Measurements from ENCODE around the gene CHMP6. TPM values are rescaled to one million over a fixed set of nuclear protein-coding genes. Genes with fewer than 3 reads are reported as not detected.

The CHMP6 gene
- total and polyA plus RNA-seq, 4 donors = 9.6 to 24.0 (median 16.7) TPM

DNA sequence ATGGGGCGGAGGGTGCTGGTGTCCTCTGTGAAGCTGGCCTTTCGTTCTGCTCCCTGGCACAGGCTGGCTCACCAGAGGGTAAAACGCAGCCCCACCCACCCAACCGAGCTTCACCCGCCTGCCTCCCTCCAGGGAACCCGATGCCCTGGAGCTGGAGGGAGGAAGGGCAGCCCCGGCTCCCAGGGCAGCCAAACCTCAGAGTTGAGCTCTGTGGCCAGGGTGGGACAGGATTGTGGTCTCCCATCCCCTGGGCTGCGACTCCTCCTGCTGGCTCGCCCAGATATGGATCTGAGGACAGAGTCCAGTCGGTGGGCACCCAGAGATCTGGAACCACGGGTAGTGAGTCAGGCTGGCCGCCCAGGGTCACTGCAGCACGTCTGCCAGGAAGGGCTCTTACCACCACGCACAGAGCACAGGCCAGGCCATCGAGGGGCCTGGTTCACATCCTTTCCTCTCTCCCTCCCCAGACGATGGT lies 42.6 kb upstream of the CHMP6 start:
- WGBS = 93% methylated on average over 16 of the region's 16 CpGs
- Histone ChIP-seq H3K4me3 (ENCODE audit: low read depth in 1 of 3, low read length in 3 of 3) (no peak overlapping the region), H3K9me3 (ENCODE audit: control insufficient read depth in 4 of 4, low read length in 3 of 4) (no peaks in the 10 kb centered on the region), H3K36me3 (ENCODE audit: control insufficient read depth in 4 of 4, insufficient read depth in 3 of 4, low read depth in 1 of 4, low read length in 3 of 4) (peaks cover 0 to 36% (median 5%) of the 10 kb centered on the region in 4 donors), H3K27ac (ENCODE audit: low read depth in 1 of 2, low read length in 2 of 2) (no peak overlapping the region), H3K27me3 (ENCODE audit: control insufficient read depth in 4 of 4, insufficient read depth in 4 of 4, low read length in 3 of 4) (no peaks in the 10 kb centered on the region), H3K4me1 (ENCODE audit: control insufficient read depth in 4 of 4, insufficient read depth in 4 of 4, low read length in 3 of 4) (no peaks in the 10 kb centered on the region), H3K9ac (ENCODE audit: low read depth in 1 of 2, low read length in 2 of 2) (no peak overlapping the region)
- no peak for DNase-seq (ENCODE audit: low spot score)
- TF ChIP-seq HNF4G (IDR thresholded peaks at IDR 0.05) = no peak

- Histone ChIP-seq H3K4me3 (ENCODE audit: low read depth in 1 of 3, low read length in 3 of 3) (no peak overlapping the region), H3K27me3 (ENCODE audit: control insufficient read depth in 4 of 4, insufficient read depth in 4 of 4, low read length in 3 of 4) (no peaks in the 10 kb centered on the region), H3K4me1 (ENCODE audit: control insufficient read depth in 4 of 4, insufficient read depth in 4 of 4, low read length in 3 of 4) (no peaks in the 10 kb centered on the region), H3K9ac (ENCODE audit: low read depth in 1 of 2, low read length in 2 of 2) (no peak overlapping the region), H3K36me3 (ENCODE audit: control insufficient read depth in 4 of 4, insufficient read depth in 3 of 4, low read depth in 1 of 4, low read length in 3 of 4) (peaks cover 0 to 36% (median 5%) of the 10 kb centered on the region in 4 donors), H3K27ac (ENCODE audit: low read depth in 1 of 2, low read length in 2 of 2) (no peak overlapping the region), H3K9me3 (ENCODE audit: control insufficient read depth in 4 of 4, low read length in 3 of 4) (no peaks in the 10 kb centered on the region)
- WGBS = 95% methylated on average over 44 of the region's 44 CpGs
- TF ChIP-seq, protein P1, sequence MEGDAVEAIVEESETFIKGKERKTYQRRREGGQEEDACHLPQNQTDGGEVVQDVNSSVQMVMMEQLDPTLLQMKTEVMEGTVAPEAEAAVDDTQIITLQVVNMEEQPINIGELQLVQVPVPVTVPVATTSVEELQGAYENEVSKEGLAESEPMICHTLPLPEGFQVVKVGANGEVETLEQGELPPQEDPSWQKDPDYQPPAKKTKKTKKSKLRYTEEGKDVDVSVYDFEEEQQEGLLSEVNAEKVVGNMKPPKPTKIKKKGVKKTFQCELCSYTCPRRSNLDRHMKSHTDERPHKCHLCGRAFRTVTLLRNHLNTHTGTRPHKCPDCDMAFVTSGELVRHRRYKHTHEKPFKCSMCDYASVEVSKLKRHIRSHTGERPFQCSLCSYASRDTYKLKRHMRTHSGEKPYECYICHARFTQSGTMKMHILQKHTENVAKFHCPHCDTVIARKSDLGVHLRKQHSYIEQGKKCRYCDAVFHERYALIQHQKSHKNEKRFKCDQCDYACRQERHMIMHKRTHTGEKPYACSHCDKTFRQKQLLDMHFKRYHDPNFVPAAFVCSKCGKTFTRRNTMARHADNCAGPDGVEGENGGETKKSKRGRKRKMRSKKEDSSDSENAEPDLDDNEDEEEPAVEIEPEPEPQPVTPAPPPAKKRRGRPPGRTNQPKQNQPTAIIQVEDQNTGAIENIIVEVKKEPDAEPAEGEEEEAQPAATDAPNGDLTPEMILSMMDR (IDR thresholded peaks at IDR 0.05; ENCODE audit: low read depth, low read length, missing input control) = no peak
- TF ChIP-seq HNF4A (conservative IDR thresholded peaks at IDR 0.05) = no peak
- TF ChIP-seq REST (IDR thresholded peaks at IDR 0.05) = no peak
- TF ChIP-seq FOXA2 (IDR thresholded peaks at IDR 0.05) = no peak
- TF ChIP-seq NR2F2 (IDR thresholded peaks at IDR 0.05) = no peak
- TF ChIP-seq, protein P2, sequence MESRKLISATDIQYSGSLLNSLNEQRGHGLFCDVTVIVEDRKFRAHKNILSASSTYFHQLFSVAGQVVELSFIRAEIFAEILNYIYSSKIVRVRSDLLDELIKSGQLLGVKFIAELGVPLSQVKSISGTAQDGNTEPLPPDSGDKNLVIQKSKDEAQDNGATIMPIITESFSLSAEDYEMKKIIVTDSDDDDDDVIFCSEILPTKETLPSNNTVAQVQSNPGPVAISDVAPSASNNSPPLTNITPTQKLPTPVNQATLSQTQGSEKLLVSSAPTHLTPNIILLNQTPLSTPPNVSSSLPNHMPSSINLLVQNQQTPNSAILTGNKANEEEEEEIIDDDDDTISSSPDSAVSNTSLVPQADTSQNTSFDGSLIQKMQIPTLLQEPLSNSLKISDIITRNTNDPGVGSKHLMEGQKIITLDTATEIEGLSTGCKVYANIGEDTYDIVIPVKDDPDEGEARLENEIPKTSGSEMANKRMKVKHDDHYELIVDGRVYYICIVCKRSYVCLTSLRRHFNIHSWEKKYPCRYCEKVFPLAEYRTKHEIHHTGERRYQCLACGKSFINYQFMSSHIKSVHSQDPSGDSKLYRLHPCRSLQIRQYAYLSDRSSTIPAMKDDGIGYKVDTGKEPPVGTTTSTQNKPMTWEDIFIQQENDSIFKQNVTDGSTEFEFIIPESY (IDR thresholded peaks at IDR 0.05) = no peak
- TF ChIP-seq GABPA (IDR thresholded peaks at IDR 0.05 in 1 of 2, conservative IDR thresholded peaks at IDR 0.05 in 1 of 2) = no peak
- TF ChIP-seq RXRA (IDR thresholded peaks at IDR 0.05) = no peak
- TF ChIP-seq YY1 (IDR thresholded peaks at IDR 0.05) = no peak
- no peak for TF ChIP-seq SP1 (IDR thresholded peaks at IDR 0.05)
- TF ChIP-seq, protein P3, sequence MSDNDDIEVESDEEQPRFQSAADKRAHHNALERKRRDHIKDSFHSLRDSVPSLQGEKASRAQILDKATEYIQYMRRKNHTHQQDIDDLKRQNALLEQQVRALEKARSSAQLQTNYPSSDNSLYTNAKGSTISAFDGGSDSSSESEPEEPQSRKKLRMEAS (IDR thresholded peaks at IDR 0.05) = no peak
- TF ChIP-seq RAD21 (IDR thresholded peaks at IDR 0.05) = no peak
- TF ChIP-seq, protein P4, sequence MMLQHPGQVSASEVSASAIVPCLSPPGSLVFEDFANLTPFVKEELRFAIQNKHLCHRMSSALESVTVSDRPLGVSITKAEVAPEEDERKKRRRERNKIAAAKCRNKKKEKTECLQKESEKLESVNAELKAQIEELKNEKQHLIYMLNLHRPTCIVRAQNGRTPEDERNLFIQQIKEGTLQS (IDR thresholded peaks at IDR 0.05) = no peak
- no peak for TF ChIP-seq EGR1 (IDR thresholded peaks at IDR 0.05; ENCODE audit: low read depth in 2 of 2)
- no peak for TF ChIP-seq HNF4G (IDR thresholded peaks at IDR 0.05)
- no peak for DNase-seq (ENCODE audit: low spot score)
Observed at GRCh38 chr17:80949451-80950421, 41.9 kb upstream of the CHMP6 start.

Measured in liver (tissue), 9 donors.